Measurements from ENCODE around the gene ASPG. TPM values are rescaled to one million over a fixed set of nuclear protein-coding genes. Genes with fewer than 3 reads are reported as not detected.
A peak's percentile ranks its signal among the peaks of the same experiment; 100 is the strongest.

The ASPG gene
- total RNA-seq, 3 donors from 2014 or later (not counting 1 experiment from before 2014, with no cell fraction given): not detected

GRCh38 chr14:104076743-104077142 lies 8.8 kb upstream of the ASPG start:
- no peak overlapping the region for H3K27ac Mint-ChIP-seq
- no peaks in the 10 kb centered on the region for H3K36me3 Mint-ChIP-seq
- H3K4me1 Mint-ChIP-seq: peaks cover 9 to 16% of the 10 kb centered on the region in 2 donors
- 85% methylated on average over 4 of the region's 5 CpGs for WGBS (ENCODE audit: insufficient coverage)
- no peak overlapping the region for H3K4me3 Mint-ChIP-seq
- Histone ChIP-seq H3K4me1 (ENCODE audit: control insufficient read depth, insufficient read depth, low read length) (peaks cover 6% of the 10 kb centered on the region), H3K9me3 (ENCODE audit: control insufficient read depth, insufficient read depth, low read length) (peaks cover 6% of the 10 kb centered on the region), H3K36me3 (ENCODE audit: control insufficient read depth, insufficient read depth, low read length) (no peaks in the 10 kb centered on the region), H3K27ac (ENCODE audit: low read length) (no peak overlapping the region), H3K4me3 (ENCODE audit: low read length) (no peak overlapping the region), H3K27me3 (ENCODE audit: control insufficient read depth, insufficient read depth, low read length) (no peaks in the 10 kb centered on the region)
- peaks cover 2 to 8% of the 10 kb centered on the region in 2 donors for H3K9me3 Mint-ChIP-seq
- ATAC-seq: no peak
- no peak for DNase-seq
- TF ChIP-seq CTCF (IDR thresholded peaks at IDR 0.05): no peak
- peaks cover 6 to 10% of the 10 kb centered on the region in 2 donors for H3K27me3 Mint-ChIP-seq (ENCODE audit: low read depth in 2 of 2)
- intact Hi-C loops (cut with micrococcal nuclease): no loop called here

GRCh38 chr14:104078031-104078455 lies 7.5 kb upstream of the ASPG start:
- intact Hi-C loops (cut with micrococcal nuclease): loop anchor here (1.0 to 2.0 kb wide), 2 partner anchors 53 to 486 kb away; no protein-coding TSS in a partner anchor
- Mint-ChIP-seq H3K9me3 (peaks cover 2 to 3% of the 10 kb centered on the region in 2 donors), H3K4me3 (no peak overlapping the region), H3K27me3 (ENCODE audit: low read depth in 2 of 2) (peaks cover 6 to 10% of the 10 kb centered on the region in 2 donors), H3K4me1 (peaks cover 9 to 16% of the 10 kb centered on the region in 2 donors), H3K36me3 (no peaks in the 10 kb centered on the region), H3K27ac (no peak overlapping the region)
- H3K4me1 ChIP-seq (ENCODE audit: control insufficient read depth, insufficient read depth, low read length): peaks cover 6% of the 10 kb centered on the region
- H3K9me3 ChIP-seq (ENCODE audit: control insufficient read depth, insufficient read depth, low read length): peaks cover 6% of the 10 kb centered on the region
- no peaks in the 10 kb centered on the region for H3K27me3 ChIP-seq (ENCODE audit: control insufficient read depth, insufficient read depth, low read length)
- peak overlapping the region; percentile 11 for H3K27ac ChIP-seq (ENCODE audit: low read length)
- DNase-seq: peak; percentile 76 to 92
- 2% methylated on average over 7 of the region's 7 CpGs for WGBS (ENCODE audit: insufficient coverage)
- peak; percentile 96 to 100 (median 100) for ATAC-seq
- H3K36me3 ChIP-seq (ENCODE audit: control insufficient read depth, insufficient read depth, low read length): no peaks in the 10 kb centered on the region
- TF ChIP-seq CTCF (IDR thresholded peaks at IDR 0.05): peak; percentile 100
- no peak overlapping the region for H3K4me3 ChIP-seq (ENCODE audit: low read length)

- H3K9me3 ChIP-seq (ENCODE audit: control insufficient read depth, insufficient read depth, low read length): no peaks in the 10 kb centered on the region
- H3K4me3 ChIP-seq (ENCODE audit: low read length): no peak overlapping the region
- ATAC-seq (no peak), DNase-seq (no peak)
- H3K27me3 Mint-ChIP-seq (ENCODE audit: low read depth in 2 of 2): peaks cover 3 to 11% of the 10 kb centered on the region in 2 donors
- H3K36me3 Mint-ChIP-seq: no peaks in the 10 kb centered on the region
- no peaks in the 10 kb centered on the region for H3K9me3 Mint-ChIP-seq
- no peak overlapping the region for H3K4me3 Mint-ChIP-seq
- 92% methylated on average over 23 of the region's 23 CpGs for WGBS (ENCODE audit: insufficient coverage)
- H3K27ac Mint-ChIP-seq: no peak overlapping the region
- no peak for TF ChIP-seq CTCF (IDR thresholded peaks at IDR 0.05)
- no peaks in the 10 kb centered on the region for H3K36me3 ChIP-seq (ENCODE audit: control insufficient read depth, insufficient read depth, low read length)
- H3K4me1 Mint-ChIP-seq: peaks cover 9 to 16% of the 10 kb centered on the region in 2 donors
- intact Hi-C loops (cut with micrococcal nuclease): no loop called here
- no peak overlapping the region for H3K27ac ChIP-seq (ENCODE audit: low read length)
- peaks cover 7% of the 10 kb centered on the region for H3K4me1 ChIP-seq (ENCODE audit: control insufficient read depth, insufficient read depth, low read length)
- no peaks in the 10 kb centered on the region for H3K27me3 ChIP-seq (ENCODE audit: control insufficient read depth, insufficient read depth, low read length)
Measured at GRCh38 chr14:104080376-104081260, 4.9 kb upstream of the ASPG start.
